Measurements from ENCODE around the gene WNT3A.
"Not testable (repeated sequence)": the region's sequence is repeated elsewhere in the genome, so short reads cannot be mapped to it uniquely, and the experiment has no call there.

The WNT3A gene

GRCh38 chr1:228006786-228007048 lies at the start of gene WNT3A:
Gene WNT3A, plus strand, starts transcription at chr1:228006998. Its CDS starts 131 bp downstream, at chr1:228007129.
- no peak for DNase-seq

GRCh38 chr1:227958617-227959324 lies 48.0 kb upstream of the WNT3A start:
- DNase-seq: no peak

- no peak for DNase-seq
Measured at GRCh38 chr1:227959325-227959860, 47.4 kb upstream of the WNT3A start.

- no peak for DNase-seq
Measured at GRCh38 chr1:227961651-227962466, 44.9 kb upstream of the WNT3A start.

- DNase-seq: not testable (repeated sequence)
Measured at GRCh38 chr1:227966733-227967132, 40.1 kb upstream of the WNT3A start.

GRCh38 chr1:227967815-227968214 lies 39.0 kb upstream of the WNT3A start:
- DNase-seq: not testable (repeated sequence)

GRCh38 chr1:227970076-227970995 lies 36.5 kb upstream of the WNT3A start:
- DNase-seq: not testable (repeated sequence)

- DNase-seq: not testable (repeated sequence)
Measured at GRCh38 chr1:227971216-227971615, 35.6 kb upstream of the WNT3A start.

- not testable (repeated sequence) for DNase-seq
Measured at GRCh38 chr1:227971643-227972282, 35.0 kb upstream of the WNT3A start.

GRCh38 chr1:227972283-227972679 lies 34.5 kb upstream of the WNT3A start:
- DNase-seq: not testable (repeated sequence)

- not testable (repeated sequence) for DNase-seq
Measured at GRCh38 chr1:227972843-227973374, 33.9 kb upstream of the WNT3A start.

- DNase-seq: not testable (repeated sequence)
Measured at GRCh38 chr1:227973724-227974288, 33.0 kb upstream of the WNT3A start.

GRCh38 chr1:227975583-227976283 lies 31.1 kb upstream of the WNT3A start:
- DNase-seq: not testable (repeated sequence)

GRCh38 chr1:227987181-227987580 lies 19.6 kb upstream of the WNT3A start:
- no peak for DNase-seq

- DNase-seq: no peak
Measured at GRCh38 chr1:227994632-227995300, 12.0 kb upstream of the WNT3A start.

- DNase-seq: no peak
Measured at GRCh38 chr1:227996187-227996950, 10.4 kb upstream of the WNT3A start.

- DNase-seq: no peak
Measured at GRCh38 chr1:227998374-227999055, 8.3 kb upstream of the WNT3A start.

- peak; percentile 53 to 61 for DNase-seq
Measured at GRCh38 chr1:227999056-227999930, 7.5 kb upstream of the WNT3A start.
